ENCODE results near the gene SLC12A7. TPM values are rescaled to one million over a fixed set of nuclear protein-coding genes. Genes with fewer than 3 reads are reported as not detected.

SLC12A7 gene
- total and polyA plus RNA-seq, 10 donors, result 8.6 to 120 (median 52.3) TPM

DNA sequence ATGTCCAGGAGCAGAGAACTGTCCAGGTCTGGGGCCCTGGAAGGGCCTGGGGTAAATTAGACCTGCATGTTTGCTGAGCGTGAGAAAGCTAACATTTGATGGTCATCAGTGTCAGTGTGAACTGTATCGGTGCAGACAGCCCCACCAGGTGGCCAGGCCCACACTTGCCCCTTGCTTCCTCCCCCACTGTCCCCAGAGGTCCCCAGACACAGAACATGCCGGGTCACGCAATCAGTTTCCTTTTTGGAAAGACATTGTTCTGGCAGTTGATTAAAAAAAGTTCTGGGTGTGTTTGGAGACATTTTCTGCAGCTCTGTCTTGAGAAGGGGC is 101.7 kb downstream of the SLC12A7 start:
- Histone ChIP-seq H3K27ac (peak overlapping the region in 4 of 8 donors; percentile 42 to 79 (median 68)), H3K27me3 (replicated peaks in 1 of 7) (peaks cover 0 to 89% (median 48%) of the 10 kb centered on the region in 7 donors), H3K4me1 (peaks cover 6 to 53% (median 33%) of the 10 kb centered on the region in 6 donors), H3K36me3 (no peaks in the 10 kb centered on the region), H3K9me3 (no peaks in the 10 kb centered on the region), H3K4me3 (peak overlapping the region in 6 of 8 donors; percentile 45 to 71 (median 48))
- peak; percentile 61 for DNase-seq
- TF ChIP-seq POLR2A (IDR thresholded peaks at IDR 0.05), result no peak
- TF ChIP-seq POLR2AphosphoS5 (IDR thresholded peaks at IDR 0.05), result no peak
- TF ChIP-seq, protein P1, sequence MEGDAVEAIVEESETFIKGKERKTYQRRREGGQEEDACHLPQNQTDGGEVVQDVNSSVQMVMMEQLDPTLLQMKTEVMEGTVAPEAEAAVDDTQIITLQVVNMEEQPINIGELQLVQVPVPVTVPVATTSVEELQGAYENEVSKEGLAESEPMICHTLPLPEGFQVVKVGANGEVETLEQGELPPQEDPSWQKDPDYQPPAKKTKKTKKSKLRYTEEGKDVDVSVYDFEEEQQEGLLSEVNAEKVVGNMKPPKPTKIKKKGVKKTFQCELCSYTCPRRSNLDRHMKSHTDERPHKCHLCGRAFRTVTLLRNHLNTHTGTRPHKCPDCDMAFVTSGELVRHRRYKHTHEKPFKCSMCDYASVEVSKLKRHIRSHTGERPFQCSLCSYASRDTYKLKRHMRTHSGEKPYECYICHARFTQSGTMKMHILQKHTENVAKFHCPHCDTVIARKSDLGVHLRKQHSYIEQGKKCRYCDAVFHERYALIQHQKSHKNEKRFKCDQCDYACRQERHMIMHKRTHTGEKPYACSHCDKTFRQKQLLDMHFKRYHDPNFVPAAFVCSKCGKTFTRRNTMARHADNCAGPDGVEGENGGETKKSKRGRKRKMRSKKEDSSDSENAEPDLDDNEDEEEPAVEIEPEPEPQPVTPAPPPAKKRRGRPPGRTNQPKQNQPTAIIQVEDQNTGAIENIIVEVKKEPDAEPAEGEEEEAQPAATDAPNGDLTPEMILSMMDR (IDR thresholded peaks at IDR 0.05 in 8 of 11, conservative IDR thresholded peaks at IDR 0.05 in 3 of 11), result no peak
- intact Hi-C loops (cut with DNase I; ENCODE audit: low total_unique reads), result no loop called here
- 32 to 52% (median 49%) methylated on average over 4 of the region's 4 CpGs for WGBS, 5 donors

- H3K36me3 ChIP-seq, result no peaks in the 10 kb centered on the region
- TF ChIP-seq, protein P1 (IDR thresholded peaks at IDR 0.05 in 8 of 11, conservative IDR thresholded peaks at IDR 0.05 in 3 of 11), result peak in 1 of 11 experiments; percentile 8
- no peak for TF ChIP-seq POLR2A (IDR thresholded peaks at IDR 0.05)
- H3K9me3 ChIP-seq, result no peaks in the 10 kb centered on the region
- 11 to 37% (median 14%) methylated on average over 11 to 70 of the region's 70 CpGs for WGBS, 5 donors
- H3K27me3 ChIP-seq (replicated peaks in 1 of 7), result peaks cover 0 to 95% (median 54%) of the 10 kb centered on the region in 7 donors
- peak overlapping the region in 7 of 8 donors; percentile 2 to 79 (median 66) for H3K27ac ChIP-seq
- intact Hi-C loops (cut with DNase I; ENCODE audit: low total_unique reads), result no loop called here
- peak; percentile 70 for DNase-seq
- H3K4me3 ChIP-seq, result peak overlapping the region; percentile 33 to 71 (median 46)
- H3K4me1 ChIP-seq, result peaks cover 8 to 59% (median 39%) of the 10 kb centered on the region in 6 donors
These were observed 102.3 kb downstream of the SLC12A7 start for GRCh38 chr5:1009359-1010180.

- peak; percentile 77 for DNase-seq
- TF ChIP-seq POLR2A (IDR thresholded peaks at IDR 0.05) (no peak), POLR2AphosphoS5 (IDR thresholded peaks at IDR 0.05) (peak in 1 of 3 donors; percentile 21)
- TF ChIP-seq, protein P1 (IDR thresholded peaks at IDR 0.05 in 8 of 11, conservative IDR thresholded peaks at IDR 0.05 in 3 of 11), result peak in 9 of 11 experiments; percentile 32 to 74 (median 66)
- peak within 1 kb of the TSS in 7 of 8 donors; percentile 2 to 79 (median 66) for H3K27ac ChIP-seq
- 1 to 7% (median 2%) methylated on average over 18 to 108 of the region's 108 CpGs for WGBS, 5 donors
- H3K27me3 ChIP-seq (replicated peaks in 1 of 7), result peaks cover 0 to 100% (median 54%) of the 10 kb centered on the region in 7 donors
- H3K9me3 ChIP-seq, result no peaks in the 10 kb centered on the region
- intact Hi-C loops (cut with DNase I; ENCODE audit: low total_unique reads), result no loop called here
- H3K4me1 ChIP-seq, result peaks cover 8 to 68% (median 43%) of the 10 kb centered on the region in 6 donors
- peak within 1 kb of the TSS; percentile 33 to 71 (median 46) for H3K4me3 ChIP-seq
- no peaks in the 10 kb centered on the region for H3K36me3 ChIP-seq
These were observed 103.2 kb downstream of the SLC12A7 start, which contains the start of gene NKD2 for GRCh38 chr5:1008451-1009358. Gene NKD2 (plus strand): TSS chr5:1008802. CDS start chr5:1009058, 256 bp downstream.

All from spleen (tissue), 11 donors.